ENCODE data around the gene VPREB1.
"Not testable (repeated sequence)": the region's sequence is repeated elsewhere in the genome, so short reads cannot be mapped to it uniquely, and the experiment has no call there.

Gene VPREB1

DNA sequence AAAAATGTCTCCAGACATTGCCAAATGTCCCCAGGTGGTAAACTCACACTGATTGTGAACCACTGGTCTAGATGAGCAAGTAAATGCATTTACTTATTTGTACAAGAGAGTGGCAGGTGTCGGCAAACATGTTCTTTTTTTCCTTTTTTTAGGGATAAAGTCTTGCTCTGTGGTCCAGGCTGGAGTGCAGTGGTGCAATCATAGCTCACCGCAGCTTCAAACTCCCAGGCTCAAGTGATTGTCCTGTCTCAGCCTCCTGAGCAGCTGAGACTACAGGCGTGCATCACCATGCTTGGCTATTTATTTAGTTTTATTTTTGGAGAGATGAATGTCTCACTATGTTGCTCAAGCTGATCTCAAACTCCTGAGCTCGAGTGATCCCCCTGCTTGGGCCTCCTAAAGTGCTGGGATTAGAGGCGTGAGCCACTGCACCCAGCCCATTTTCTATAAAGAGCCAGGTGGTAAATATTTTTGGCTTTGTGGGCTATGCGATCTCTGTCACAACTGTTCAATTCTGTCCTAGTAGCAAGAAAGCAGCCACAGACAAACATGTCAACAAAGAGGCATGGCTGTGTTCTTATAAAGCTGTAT is 1.4 kb downstream of the VPREB1 start:
- DNase-seq (ENCODE audit: low read depth) = no peak

DNA sequence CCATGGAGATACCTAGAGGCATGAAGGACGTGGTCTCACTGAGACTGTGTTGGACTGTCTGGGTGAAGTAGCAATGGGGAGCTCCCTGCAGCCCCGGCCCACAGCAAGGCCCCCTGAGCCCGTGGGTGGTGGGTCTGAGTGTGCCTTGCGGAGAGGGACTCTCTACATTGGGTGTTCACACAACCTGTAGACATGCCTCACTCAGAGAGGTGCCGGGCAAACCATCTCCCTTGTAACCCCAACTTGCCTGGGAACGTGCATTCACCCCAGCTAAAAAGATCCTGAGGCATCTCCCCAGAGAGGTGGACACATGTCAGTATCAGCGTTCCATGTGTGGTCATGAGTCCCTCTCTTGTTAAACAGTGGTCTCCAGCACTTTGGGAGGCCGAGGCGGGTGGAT is 2.1 kb downstream of the VPREB1 start:
- DNase-seq (ENCODE audit: low read depth) = no peak

DNA sequence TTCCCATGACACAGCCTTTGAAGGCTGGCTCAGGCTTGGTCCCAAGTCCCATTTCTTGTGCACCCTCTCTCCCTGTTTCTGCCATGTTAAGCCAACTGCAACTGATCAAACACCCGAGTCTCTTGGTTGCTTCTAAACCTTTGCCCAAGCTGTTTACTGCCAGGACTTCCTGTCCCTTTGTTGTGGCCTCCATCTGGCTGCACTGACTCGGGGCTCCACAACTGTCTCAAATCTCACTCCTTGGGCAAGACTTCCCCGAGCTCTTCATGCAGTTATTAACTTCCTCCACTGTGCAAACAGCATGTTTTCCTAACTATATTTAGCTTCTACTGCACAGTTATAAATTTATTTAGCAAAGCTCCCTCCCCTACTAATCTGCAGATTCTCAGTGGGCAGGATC is 4.3 kb downstream of the VPREB1 start:
- no peak for DNase-seq (ENCODE audit: low read depth)

DNA sequence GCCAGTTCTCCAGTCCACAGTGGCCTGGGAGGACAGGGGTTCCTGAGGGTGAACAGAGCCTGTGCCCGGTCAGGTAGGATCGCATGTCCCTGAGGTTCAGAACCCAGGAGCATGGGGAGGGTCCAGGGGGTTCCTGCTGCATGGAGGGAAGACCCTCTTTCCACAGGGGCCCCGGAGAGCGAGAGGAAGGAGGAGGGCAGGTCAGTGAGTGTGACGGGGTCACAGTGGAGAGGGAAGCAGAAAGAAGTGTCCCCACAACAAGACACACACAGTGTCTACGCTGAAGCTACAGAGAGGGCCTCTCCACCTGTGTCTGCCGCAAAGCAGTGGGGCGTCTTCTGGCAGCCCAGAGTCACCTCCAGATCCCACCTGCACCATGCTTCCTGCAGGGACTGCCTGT is 6.1 kb downstream of the VPREB1 start:
- not testable (repeated sequence) for DNase-seq (ENCODE audit: low read depth)

DNA sequence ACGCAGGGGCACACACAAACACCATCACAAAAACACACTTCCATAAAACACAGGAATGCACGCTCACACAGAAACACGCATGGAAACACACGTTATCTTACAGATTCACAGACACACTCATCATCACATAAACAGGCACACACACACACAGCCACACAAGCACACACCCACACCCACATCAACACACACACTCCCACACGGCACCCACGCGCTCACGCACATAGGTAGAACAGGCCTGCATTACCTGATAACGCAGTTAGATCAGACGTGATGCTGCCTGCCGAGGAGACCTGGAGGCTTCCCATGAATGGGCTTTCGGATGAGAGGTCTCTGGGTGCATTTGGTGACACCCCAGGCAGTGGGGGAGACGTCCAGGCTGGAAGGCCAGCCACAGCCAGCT is 11.5 kb downstream of the VPREB1 start:
- not testable (repeated sequence) for DNase-seq (ENCODE audit: low read depth)

DNA sequence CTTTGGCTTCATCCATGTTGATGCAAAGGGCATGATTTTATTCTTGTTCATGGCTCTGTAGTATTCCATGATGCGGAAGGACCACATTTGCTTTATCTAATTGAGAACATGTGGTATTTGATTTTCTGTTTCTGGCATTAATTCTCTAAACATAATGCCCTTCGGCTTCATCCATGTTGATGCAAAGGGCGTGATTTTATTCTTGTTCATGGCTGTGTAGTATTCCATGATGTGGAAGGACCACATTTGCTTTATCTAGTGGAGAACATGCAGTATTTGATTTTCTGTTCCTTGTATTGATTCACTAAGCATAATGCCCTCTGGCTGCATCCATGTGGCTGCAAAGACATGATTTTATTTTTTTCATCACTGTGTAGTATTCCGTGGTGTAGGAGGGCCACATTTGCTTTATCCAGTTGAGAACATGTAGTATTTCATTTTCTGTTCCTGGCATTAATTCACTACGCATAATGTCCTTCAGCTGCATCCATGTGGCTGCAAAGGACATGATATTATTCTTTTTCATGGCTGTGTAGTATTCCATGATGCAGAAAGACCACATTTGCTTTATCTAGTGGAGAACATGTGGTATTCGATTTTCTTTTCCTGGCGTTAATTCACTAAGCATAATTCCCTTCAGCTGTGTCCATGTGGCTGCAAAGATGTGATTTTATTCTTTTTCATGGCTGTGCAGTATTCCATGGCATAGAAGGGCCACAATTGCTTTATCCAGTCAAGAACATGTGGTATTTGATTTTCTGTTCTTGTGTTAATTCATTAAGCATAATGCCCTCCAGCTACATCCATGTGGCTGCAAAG is 14.2 kb downstream of the VPREB1 start:
- DNase-seq (ENCODE audit: low read depth) = not testable (repeated sequence)

DNA sequence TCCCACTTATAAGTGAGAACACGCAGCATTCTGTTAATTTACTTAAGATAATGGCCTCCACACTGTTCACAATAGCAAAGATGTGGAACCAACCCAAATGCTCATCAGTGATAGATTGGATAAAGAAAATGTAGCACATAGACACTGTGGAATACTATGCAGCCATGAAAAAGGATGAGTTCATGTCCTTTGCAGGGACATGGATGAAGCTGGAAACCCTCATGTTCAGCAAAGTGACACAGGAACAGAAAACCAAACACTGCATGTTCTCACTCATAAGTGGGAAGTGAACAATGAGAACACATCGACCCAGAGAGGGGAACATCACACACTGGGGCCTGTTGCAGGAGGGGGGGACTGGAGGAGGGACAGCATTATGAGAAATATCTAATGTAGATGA is 15.6 kb downstream of the VPREB1 start:
- DNase-seq (ENCODE audit: low read depth) = not testable (repeated sequence)

DNA sequence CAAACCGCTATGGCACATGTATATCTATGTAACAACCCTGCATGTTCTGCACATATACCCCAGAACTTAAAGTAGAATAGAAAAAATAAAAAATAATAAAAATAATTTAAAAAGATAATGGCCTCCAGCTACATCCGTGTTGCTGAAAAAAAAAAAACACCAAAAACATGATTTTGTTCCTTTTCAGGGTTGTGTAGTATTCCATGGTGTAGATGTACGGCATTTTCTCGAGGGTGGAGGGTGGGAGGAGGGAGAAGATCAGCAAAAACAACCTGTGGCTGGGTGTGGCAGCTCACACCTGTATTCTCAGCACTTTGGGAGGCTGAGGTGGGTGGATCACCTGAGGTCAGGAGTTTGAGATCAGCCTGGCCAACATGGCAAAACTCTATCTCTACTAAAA is 16.0 kb downstream of the VPREB1 start:
- DNase-seq (ENCODE audit: low read depth) = not testable (repeated sequence)

DNA sequence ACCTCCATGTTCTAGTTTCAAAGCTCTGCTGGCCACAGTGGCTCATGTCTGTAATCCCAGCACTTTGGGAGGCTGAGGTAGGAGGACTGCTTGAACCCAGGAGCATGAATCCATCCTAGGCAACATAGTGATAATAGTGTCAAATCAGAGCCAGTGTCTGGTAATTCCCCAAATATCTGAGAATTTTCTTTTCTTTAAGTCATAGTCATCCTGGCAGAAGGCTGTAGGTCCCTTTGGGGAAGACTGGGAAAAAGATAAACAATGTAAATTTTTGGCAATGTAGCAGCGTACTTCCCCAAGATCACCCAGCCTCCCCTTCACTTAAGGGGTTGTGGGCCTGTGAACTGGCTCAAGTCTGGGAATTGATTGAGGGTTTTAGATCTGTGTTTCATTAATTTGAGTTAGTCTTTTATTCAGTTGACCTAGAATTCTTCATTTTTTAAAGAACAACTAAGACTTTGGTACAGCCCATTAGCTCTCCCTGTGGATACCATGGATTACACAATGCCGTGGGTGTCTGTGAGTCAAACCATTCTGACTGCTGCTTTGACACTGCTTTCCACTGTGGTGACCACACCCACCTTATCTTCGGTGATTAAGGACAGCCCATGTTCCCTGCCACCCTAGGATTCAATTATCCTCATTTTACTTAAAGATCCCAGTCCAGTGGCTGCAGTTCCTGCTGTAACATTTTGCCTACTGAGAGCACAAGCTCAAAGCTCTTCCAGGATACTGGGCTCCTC is 17.9 kb downstream of the VPREB1 start:
- not testable (repeated sequence) for DNase-seq (ENCODE audit: low read depth)

DNA sequence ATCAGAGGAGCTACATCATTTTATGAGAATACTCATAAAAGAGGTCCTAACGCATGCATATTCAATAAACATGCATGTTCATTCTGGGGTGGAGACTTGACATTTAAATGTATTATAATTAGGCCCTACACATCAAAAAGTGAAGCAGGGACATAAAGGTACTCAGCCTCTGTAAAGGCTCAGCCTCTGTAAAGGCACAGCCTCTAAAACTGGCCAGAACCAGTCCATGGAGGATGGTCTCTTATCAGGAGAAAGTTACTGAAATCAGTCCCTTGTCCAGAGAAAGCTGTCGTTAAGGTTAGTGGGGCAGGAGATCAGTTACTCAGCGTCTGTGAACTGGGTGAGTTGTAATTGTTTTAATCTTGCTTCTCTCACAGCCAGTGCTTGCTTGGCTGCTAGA is 19.2 kb downstream of the VPREB1 start:
- DNase-seq (ENCODE audit: low read depth) = not testable (repeated sequence)

DNA sequence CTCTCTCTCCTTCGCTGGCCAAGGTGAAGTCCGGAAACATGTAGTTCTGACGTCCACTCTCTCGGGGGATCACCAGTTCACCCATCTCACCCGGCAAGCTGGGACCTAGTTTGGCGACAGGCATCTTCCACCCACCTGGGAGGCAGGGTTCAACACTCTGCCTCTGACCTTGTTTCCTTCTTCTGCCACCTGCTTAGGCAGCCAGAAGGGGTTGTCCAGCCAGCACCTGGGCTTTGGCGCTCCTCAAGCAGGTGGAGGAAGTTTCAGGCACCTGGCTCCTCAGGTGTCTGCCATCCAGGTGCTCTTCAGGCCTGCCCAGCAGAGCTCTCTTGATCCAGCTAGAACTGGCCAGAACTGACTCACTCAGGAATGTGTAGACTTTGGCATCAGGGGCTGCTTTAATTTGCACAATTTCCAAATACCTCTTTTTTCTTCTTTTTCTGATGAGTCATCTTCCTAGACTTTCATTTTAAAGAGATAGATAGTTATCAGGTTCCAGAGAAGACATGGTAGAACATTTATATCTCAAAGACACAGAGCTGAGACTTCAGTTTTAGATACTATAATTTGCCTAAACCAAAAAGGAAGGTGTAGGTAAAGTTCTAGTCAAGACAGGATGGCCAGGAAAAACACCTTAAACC is 25.6 kb downstream of the VPREB1 start:
- not testable (repeated sequence) for DNase-seq (ENCODE audit: low read depth)

DNA sequence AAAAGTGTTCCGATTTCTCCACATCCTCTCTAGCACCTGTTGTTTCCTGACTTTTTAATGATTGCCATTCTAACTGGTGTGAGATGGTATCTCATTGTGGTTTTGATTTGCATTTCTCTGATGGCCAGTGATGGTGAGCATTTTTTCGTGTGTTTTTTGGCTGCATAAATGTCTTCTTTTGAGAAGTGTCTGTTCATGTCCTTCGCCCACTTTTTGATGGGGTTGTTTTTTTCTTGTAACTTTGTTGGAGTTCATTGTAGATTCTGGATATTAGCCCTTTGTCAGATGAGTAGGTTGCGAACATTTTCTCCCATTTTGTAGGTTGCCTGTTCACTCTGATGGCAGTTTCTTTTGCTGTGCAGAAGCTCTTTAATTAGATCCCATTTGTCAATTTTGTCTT is 32.8 kb downstream of the VPREB1 start:
- not testable (repeated sequence) for DNase-seq (ENCODE audit: low read depth)

DNA sequence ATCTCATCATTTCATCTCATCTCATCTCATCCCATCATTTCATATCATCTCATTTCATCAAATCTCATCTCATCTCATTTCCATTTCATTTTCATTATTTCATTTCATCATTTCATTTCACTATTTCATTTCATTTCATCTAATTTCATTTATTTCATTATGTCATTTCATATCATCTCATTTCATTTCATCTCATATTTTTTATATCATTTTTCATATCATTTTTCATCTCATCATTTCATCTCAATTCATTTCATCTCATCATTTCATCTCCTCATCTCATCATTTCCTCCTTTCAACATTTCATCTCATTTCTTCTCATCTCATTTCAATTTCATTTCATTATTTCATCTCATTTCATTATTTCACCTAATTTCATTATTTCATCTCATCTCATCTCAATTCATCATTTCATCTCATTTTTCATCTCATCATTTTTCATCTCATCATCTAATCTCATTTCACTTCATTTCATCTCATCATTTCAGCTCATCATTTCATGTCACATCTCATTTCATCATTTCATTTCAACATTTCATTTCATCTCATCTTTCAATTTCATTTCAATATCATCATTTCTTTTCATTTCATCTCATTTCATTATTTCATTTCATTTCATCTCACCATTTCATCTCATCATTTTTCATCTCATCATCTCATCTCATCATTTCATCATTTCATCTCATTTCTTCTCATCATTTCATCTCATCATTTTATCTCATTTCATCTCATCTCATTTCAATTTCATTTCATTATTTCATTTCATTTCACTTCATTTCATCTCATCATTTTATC is 40.6 kb downstream of the VPREB1 start:
- not testable (repeated sequence) for DNase-seq (ENCODE audit: low read depth)

DNA sequence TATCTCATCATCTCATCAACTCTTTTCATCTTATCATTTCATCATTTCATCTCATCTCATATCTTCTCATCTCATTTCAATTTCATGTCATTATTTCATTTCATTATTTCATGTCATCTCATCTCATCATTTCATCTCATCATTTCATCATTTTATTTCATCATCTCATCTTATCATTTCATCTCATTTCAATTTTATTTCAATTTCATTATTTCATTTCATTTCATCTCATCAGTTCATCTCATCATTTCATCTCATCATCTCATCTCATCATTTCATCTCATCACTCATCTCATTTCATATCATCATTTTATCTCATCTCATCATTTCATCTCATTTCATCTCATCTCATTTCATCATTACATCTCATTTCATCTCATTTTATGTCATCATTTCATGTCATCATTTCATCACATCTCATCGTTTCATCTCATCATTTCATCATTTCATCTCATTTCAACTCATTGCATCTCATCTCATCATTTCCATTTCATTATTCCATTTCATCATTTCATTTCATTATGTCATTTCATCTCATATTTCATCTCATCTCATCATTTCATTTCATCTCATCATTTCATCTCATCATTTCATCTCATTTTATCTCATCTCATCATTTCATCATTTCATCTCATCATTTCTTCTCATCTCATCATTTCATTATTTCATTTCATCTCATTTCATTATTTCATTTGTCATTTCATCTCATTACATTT is 42.0 kb downstream of the VPREB1 start:
- DNase-seq (ENCODE audit: low read depth) = not testable (repeated sequence)

DNA sequence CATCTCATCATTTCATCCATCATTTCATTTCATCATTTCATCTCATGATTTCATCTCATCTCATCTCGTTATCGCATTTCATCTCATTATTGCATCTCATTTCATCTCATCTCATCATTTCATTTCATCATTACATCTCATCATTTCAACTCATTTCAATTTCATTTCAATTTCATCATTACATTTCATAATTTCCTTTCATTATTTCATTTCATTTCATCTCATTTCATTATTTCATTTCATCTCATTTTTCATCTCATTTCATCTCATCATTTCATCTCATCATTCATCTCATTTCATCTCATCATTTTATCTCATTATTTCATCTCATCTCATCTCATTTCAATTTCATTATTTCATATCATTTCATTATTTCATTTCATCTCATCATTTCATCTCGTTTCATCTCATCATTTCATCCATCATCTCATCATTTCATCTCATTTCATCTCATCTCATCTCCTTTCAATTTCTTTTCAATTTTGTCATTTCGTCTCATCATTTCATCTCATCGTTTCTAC is 42.6 kb downstream of the VPREB1 start:
- not testable (repeated sequence) for DNase-seq (ENCODE audit: low read depth)

DNA sequence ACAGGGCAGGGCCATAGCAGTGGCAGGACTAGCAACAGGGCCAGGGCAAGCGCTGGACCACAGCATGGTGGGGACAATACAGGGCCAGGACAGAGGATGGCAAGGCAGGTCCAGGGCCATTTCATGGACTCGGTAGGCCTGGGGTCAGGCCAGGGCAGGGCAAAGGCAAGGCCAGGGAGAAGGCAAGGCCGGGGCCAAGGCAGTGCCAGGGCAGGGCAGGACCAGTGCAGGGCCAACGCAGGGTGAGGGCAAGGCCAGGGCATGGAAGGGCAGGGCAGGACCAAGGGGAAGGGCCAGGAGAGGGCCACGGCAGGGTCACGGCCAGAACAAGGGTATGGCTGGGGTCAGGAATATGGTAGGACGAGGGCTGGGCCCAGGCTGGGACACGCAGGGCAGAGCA is 45.1 kb downstream of the VPREB1 start:
- DNase-seq (ENCODE audit: low read depth) = not testable (repeated sequence)

DNA sequence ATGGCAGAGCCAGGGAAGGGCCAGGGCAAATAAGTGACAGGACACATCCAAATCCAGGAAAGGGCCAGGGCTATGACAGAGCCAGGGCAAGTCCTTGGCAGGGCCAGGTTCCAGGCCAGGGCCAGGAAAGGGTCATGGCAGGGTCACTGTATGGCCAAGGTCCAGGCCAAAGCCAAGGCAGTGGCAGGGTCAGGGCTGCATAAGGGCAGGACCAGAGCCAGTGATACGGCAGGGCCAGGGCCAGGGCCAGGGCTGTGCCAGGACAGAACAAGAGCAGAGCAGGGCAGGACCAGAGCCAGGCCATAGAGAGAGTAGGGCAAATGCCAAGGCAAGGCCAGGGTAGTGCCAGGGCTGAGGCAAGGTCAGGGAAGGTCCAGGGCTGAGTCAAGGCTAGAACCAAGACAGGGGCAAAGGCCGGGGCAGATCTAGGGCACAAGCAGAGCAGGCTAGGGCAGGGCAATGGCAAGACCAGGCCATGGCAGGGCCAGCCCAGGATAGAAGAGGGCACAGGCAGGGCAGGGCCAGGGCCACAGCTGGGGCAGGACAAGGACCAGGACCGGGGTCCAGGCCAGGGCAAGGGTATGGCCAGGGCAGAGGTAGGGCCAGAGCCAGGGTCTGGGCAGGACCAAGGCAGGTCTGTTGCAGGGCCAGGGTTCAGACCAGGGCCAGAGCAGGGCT is 46.7 kb downstream of the VPREB1 start:
- not testable (repeated sequence) for DNase-seq (ENCODE audit: low read depth)

DNA sequence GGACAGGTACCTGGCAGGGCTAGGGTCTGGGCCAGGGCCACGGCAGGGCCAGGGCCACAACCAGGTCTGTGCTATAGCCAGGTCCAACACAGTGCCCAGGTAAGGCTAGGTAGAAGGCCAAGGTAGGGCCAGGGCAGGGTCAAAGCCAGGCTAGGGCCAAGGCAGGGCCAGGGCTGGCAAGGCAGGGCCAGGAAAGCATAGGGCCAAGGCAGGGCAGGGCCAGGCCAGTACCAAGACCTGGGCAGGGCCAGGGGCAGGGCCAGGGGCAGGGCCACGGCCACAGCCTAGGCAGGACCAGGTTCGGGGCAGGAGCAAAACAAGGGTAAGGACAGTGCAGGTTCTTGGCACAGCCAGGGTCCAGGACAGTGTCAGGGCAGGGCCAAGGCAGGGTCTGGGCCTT is 48.1 kb downstream of the VPREB1 start:
- DNase-seq (ENCODE audit: low read depth) = not testable (repeated sequence)

DNA sequence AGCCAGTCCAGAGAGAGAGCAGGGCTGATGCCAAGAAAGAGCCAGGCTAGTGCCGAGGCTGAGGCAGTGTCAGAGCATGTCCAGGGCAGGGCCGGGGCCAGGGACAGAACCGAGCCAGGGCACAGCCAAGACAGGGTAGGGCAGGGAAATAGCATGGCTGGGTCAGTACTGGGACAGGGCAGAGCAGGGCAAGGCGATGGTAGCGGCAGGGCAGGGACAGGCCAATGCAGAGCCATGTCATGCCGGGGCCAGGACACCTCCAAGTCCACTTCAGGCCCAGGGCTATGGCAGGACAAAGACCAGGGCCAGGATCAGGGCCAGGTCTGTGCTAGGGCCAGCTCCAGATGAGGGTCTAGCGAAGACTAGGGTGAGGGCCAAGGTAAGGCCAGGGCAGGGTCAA is 48.9 kb downstream of the VPREB1 start:
- DNase-seq (ENCODE audit: low read depth) = not testable (repeated sequence)

DNA sequence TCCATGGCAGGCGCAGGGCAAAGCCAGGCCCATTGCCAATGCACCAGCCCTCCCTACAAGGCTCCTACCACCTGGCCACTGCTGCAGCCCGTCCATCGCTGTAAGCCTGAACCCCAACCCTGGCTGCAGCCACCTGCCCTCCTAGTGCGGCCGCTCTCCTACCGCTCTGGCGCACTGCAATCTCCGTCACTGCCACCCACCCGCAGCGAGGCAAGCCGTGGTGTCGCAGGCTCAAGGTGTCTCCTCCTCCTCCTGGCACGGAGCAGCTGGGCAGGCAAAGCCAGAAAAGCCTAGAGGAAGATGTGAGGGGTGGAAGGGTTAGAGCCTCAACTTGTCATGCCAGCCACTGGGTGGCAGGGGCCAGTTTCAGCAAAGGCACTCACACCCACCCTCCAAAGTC is 50.1 kb downstream of the VPREB1 start:
- not testable (repeated sequence) for DNase-seq (ENCODE audit: low read depth)

All from stimulated activated CD8-positive, alpha-beta memory T cell treated with anti-CD3 and anti-CD28 coated beads, Interleukin-7, amount 100 ng/mL, for 24 hours (primary cell).